ENCODE data around the gene C5orf47. TPM values are rescaled to one million over a fixed set of nuclear protein-coding genes. Genes with fewer than 3 reads are reported as not detected.

C5orf47 gene
- total RNA-seq, 2 experiments from 2014 or later: not detected

DNA sequence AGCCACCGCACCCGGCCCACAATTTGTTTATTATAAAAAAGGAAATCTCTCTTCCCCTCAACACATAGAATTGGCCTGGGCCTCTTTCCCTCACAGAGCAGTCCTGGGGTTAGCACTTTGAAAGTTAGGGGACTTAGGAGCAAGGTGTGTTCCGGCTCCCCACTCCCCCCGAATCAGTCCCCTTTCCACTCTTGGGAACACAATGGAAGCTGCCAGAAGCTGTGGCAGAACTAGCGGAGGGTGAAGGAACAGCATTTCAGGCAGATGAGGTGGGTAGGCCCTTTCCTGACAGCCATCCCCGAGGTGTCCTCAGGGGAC lies 16.4 kb upstream of the C5orf47 start:
- intact Hi-C loops (cut with DNase I, micrococcal nuclease): loop anchor here (2.0 to 10.0 kb wide), 3 partner anchors 54 to 208 kb away; no protein-coding TSS in a partner anchor
- Mint-ChIP-seq H3K9me3 (ENCODE audit: low read depth) (no peaks in the 10 kb centered on the region), H3K27me3 (peaks cover 5% of the 10 kb centered on the region), H3K27ac (no peak overlapping the region), H3K4me1 (peaks cover 8% of the 10 kb centered on the region), H3K36me3 (ENCODE audit: low read depth) (no peaks in the 10 kb centered on the region), H3K4me3 (peak overlapping the region; percentile 70)
- CTCF ChIA-PET: interaction anchor here (0.6 to 4.8 kb wide), 16 partner anchors 10 to 390 kb away, joined by 3 to 77 read pairs (median 4); partner anchors contain the start of genes BOD1 and CPEB4
- DNase-seq (no peak), ATAC-seq (no peak)
- POLR2A ChIA-PET: interaction anchor here (0.5 to 1.1 kb wide), 2 partner anchors 14 to 356 kb away, joined by 4 read pairs; partner anchors contain the start of gene BOD1

- ATAC-seq (peak; percentile 84), DNase-seq (peak; percentile 87)
- Mint-ChIP-seq H3K27me3 (peaks cover 5% of the 10 kb centered on the region), H3K36me3 (ENCODE audit: low read depth) (no peaks in the 10 kb centered on the region), H3K4me1 (peaks cover 8% of the 10 kb centered on the region), H3K4me3 (peak overlapping the region; percentile 70), H3K27ac (peak overlapping the region; percentile 29), H3K9me3 (ENCODE audit: low read depth) (no peaks in the 10 kb centered on the region)
- POLR2A ChIA-PET: interaction anchor here (1.1 kb wide), 1 partner anchor 357 kb away, joined by 4 read pairs; the partner anchor contains the start of gene BOD1
- CTCF ChIA-PET: interaction anchor here (0.6 to 4.8 kb wide), 20 partner anchors 10 to 390 kb away, joined by 3 to 77 read pairs (median 4); partner anchors contain the start of genes BOD1 and CPEB4
- intact Hi-C loops (cut with DNase I, micrococcal nuclease): loop anchor here (1.0 to 10.0 kb wide), 6 partner anchors 54 to 679 kb away; no protein-coding TSS in a partner anchor
Observed at GRCh38 chr5:173972925-173973615, 15.9 kb upstream of the C5orf47 start.

DNA sequence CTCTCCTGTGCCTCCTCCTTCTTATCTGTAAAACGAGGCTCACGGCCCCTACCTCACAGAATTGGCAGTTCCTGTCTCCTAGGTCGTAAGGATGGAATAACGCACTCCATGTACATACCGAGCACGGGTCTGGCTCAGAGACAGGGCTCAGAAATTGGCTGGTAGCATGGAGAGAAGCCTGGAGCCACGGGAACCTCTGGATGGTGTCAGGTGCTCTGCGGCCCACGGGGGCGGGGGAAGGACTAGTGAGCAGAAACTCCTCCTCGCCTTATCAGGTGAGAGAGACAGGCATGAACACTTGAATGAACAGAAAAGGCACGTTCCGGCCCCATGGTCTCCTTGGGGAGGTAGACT lies 15.4 kb upstream of the C5orf47 start:
- ChIA-PET CTCF (interaction anchor here (0.7 to 4.8 kb wide), 17 partner anchors 11 to 391 kb away, joined by 3 to 77 read pairs (median 4); partner anchors contain the start of gene BOD1), POLR2A (no interaction called here)
- Mint-ChIP-seq H3K27ac (no peak overlapping the region), H3K27me3 (peaks cover 7% of the 10 kb centered on the region), H3K36me3 (ENCODE audit: low read depth) (no peaks in the 10 kb centered on the region), H3K9me3 (ENCODE audit: low read depth) (no peaks in the 10 kb centered on the region), H3K4me3 (peak overlapping the region; percentile 70), H3K4me1 (peaks cover 8% of the 10 kb centered on the region)
- peak; percentile 39 for DNase-seq
- intact Hi-C loops (cut with DNase I, micrococcal nuclease): loop anchor here (1.0 to 10.0 kb wide), 6 partner anchors 55 to 679 kb away; no protein-coding TSS in a partner anchor
- peak; percentile 53 for ATAC-seq

DNA sequence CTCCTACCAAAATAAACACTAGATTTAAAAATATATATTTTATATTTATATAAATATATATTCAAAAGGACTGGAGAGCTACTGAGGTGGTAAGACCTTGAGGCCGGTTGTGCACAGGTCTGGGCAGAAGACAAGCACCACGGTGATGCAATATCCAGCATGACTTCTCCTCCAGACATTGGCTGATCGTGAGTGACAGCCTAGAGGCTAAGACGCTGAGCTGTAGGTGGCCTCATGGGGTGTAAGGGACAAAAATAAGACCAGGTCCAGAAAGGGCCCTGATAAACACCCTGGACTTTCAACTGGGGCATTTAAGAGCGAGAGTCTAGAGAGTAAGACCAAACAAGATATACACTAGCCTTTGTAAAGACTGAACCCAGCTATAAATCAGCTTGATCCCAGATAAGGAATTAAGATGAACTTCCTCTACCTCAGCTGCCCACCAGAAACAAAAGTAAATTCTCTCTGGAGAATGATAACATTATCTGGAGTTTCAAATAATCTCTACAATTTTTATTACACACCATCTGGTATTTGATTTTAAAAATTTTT lies 14.2 kb upstream of the C5orf47 start:
- CTCF ChIA-PET: interaction anchor here (0.7 to 4.8 kb wide), 6 partner anchors 9 to 392 kb away, joined by 3 to 77 read pairs (median 5); partner anchors contain the start of gene BOD1
- POLR2A ChIA-PET: no interaction called here

DNA sequence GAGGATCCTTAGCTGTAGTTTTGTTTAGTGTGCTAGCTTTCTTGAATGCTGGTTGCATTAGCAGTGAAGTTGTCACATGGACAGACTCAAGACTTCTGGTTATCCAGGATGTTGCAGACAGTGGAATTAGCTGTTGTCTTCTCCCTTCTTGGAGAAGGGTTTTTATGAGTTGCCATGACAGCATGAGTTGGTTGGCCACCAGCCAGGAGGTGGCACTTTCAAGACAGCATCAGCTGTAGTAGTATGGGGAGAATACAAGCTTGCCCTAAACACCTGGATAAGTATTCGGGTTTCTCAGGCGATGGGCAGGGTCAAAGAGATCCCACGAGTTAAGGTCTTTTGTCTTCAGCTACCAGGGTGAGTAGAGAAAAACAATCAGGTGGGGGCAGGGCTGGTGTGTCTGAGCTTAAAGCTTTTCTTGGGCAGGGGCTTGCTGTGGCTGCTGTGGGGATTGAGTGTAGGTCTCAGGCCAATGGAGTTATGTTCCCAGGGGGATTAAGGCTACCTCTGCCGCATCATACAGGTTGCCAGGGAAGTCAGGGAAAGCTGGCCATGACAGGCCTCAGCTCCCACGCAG lies 7.7 kb upstream of the C5orf47 start:
- H3K27me3 Mint-ChIP-seq: peaks cover 27% of the 10 kb centered on the region

More for the DNA sequence above, 14.2 kb upstream of the C5orf47 start:
- intact Hi-C loops (cut with DNase I, micrococcal nuclease): loop anchor here (10.0 kb wide), 2 partner anchors 190 to 210 kb away; no protein-coding TSS in a partner anchor
- Mint-ChIP-seq H3K9me3 (ENCODE audit: low read depth) (no peaks in the 10 kb centered on the region), H3K36me3 (ENCODE audit: low read depth) (no peaks in the 10 kb centered on the region), H3K4me3 (no peak overlapping the region), H3K4me1 (peaks cover 8% of the 10 kb centered on the region), H3K27me3 (peaks cover 13% of the 10 kb centered on the region), H3K27ac (no peak overlapping the region)
- ATAC-seq: no peak
- DNase-seq: no peak

GRCh38 chr5:173984218-173984617 lies 4.8 kb upstream of the C5orf47 start:
- peaks cover 22% of the 10 kb centered on the region for H3K27me3 Mint-ChIP-seq

More for the DNA sequence above, 7.7 kb upstream of the C5orf47 start:
- H3K4me3 Mint-ChIP-seq: no peak overlapping the region
- H3K27ac Mint-ChIP-seq: no peak overlapping the region
- DNase-seq (no peak), ATAC-seq (no peak)
- no peaks in the 10 kb centered on the region for H3K9me3 Mint-ChIP-seq (ENCODE audit: low read depth)
- intact Hi-C loops (cut with DNase I, micrococcal nuclease): no loop called here
- no peaks in the 10 kb centered on the region for H3K36me3 Mint-ChIP-seq (ENCODE audit: low read depth)
- H3K4me1 Mint-ChIP-seq: no peaks in the 10 kb centered on the region
- POLR2A ChIA-PET: no interaction called here
- CTCF ChIA-PET: no interaction called here

DNA sequence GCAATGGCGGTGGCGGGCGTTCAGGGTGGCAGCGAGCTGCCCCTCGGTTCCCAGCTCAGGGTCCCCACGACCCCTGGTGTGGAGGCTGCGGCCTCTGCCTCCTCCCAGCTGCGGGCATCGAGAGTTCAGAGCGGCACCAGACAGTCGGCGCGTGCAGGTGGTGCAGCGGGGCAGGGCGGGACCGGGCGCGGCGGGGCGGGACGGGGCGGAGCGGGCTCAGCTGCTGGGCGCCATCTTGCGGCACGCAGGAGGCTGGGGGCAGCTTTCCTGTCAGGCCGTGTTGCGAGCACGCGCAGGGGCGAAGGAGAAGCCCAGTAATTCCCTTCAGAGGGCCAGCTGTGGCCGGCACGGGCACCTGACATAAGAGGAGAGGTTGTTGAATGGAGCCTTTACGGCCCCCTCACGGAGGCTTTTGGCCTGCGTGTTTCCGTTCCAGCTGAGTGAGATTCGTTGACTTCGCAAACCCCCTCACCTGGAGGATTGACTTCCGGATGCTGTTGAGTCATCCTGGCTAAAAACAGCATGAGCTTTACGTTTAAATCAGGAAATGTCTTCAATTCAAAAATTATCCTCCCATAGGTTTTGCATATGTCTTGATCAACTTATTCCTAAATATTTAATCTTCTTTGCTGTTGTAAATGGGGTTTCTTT lies 587 bp downstream of the C5orf47 start:
- Mint-ChIP-seq H3K9me3 (ENCODE audit: low read depth) (no peaks in the 10 kb centered on the region), H3K4me3 (no peak overlapping the region), H3K27ac (no peak overlapping the region), H3K4me1 (no peaks in the 10 kb centered on the region), H3K27me3 (peaks cover 8% of the 10 kb centered on the region), H3K36me3 (ENCODE audit: low read depth) (no peaks in the 10 kb centered on the region)
- DNase-seq (no peak), ATAC-seq (no peak)
- intact Hi-C loops (cut with DNase I, micrococcal nuclease): no loop called here
- ChIA-PET POLR2A (no interaction called here), CTCF (no interaction called here)

More at GRCh38 chr5:173984218-173984617, 4.8 kb upstream of the C5orf47 start:
- ATAC-seq: no peak
- intact Hi-C loops (cut with DNase I, micrococcal nuclease): no loop called here
- no peak for DNase-seq
- Mint-ChIP-seq H3K4me1 (no peaks in the 10 kb centered on the region), H3K27ac (no peak overlapping the region), H3K4me3 (no peak overlapping the region), H3K36me3 (ENCODE audit: low read depth) (no peaks in the 10 kb centered on the region), H3K9me3 (ENCODE audit: low read depth) (no peaks in the 10 kb centered on the region)
- ChIA-PET CTCF (interaction anchor here (1.3 kb wide), 1 partner anchor 10 kb away, joined by 3 read pairs; no protein-coding TSS in a partner anchor), POLR2A (no interaction called here)

DNA sequence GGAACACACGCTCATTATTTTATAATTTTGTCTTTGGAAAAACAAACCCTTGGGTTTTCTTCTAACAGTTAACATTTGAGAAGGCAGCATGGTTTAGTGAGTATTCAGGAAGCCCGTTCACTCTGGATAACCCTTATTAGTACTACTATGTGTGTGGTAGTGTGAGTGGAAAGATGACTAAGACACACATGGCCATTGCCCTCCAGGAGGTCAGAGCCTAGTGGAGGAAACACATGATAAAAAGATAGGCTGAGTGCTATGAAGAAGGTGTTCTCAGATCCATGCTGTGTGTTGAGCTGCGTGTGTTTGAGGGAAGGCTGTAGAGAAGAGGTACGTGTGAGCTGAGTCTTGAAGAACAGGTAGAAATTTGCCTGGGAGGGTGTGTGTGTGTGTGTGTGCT lies 8.4 kb downstream of the C5orf47 start:
- ChIA-PET POLR2A (no interaction called here), CTCF (interaction anchor here (0.7 kb wide), 1 partner anchor 74 kb away, joined by 3 read pairs; no protein-coding TSS in a partner anchor)
- intact Hi-C loops (cut with DNase I, micrococcal nuclease): no loop called here
- ATAC-seq: no peak
- peaks cover 27% of the 10 kb centered on the region for H3K27me3 Mint-ChIP-seq
- no peak overlapping the region for H3K4me3 Mint-ChIP-seq
- H3K4me1 Mint-ChIP-seq: no peaks in the 10 kb centered on the region
- H3K27ac Mint-ChIP-seq: no peak overlapping the region
- no peaks in the 10 kb centered on the region for H3K9me3 Mint-ChIP-seq (ENCODE audit: low read depth)
- no peaks in the 10 kb centered on the region for H3K36me3 Mint-ChIP-seq (ENCODE audit: low read depth)
- DNase-seq: no peak

DNA sequence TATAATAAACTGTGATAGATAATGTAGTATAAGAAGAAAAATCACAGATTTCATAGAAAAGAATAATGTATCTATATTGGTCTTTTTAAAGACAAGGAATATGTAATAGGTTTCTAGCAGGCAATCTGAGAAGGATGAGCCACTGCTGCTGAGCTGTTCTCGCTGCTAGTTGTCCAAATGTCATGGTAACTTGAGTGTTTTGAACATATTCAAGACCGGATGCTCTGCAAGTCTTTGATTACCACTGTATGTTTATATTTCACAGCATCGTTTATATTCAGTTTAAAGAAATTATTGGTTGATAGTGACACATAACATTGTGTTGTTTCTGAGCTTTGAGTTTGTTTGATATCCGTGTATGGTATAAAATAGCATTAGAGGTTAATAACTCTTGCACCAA lies 9.6 kb downstream of the C5orf47 start:
- Mint-ChIP-seq H3K27ac (no peak overlapping the region), H3K4me1 (peaks cover 1% of the 10 kb centered on the region), H3K4me3 (no peak overlapping the region), H3K36me3 (ENCODE audit: low read depth) (no peaks in the 10 kb centered on the region), H3K9me3 (ENCODE audit: low read depth) (no peaks in the 10 kb centered on the region), H3K27me3 (peaks cover 31% of the 10 kb centered on the region)
- ChIA-PET CTCF (no interaction called here), POLR2A (no interaction called here)
- DNase-seq (no peak), ATAC-seq (no peak)
- intact Hi-C loops (cut with DNase I, micrococcal nuclease): no loop called here

DNA sequence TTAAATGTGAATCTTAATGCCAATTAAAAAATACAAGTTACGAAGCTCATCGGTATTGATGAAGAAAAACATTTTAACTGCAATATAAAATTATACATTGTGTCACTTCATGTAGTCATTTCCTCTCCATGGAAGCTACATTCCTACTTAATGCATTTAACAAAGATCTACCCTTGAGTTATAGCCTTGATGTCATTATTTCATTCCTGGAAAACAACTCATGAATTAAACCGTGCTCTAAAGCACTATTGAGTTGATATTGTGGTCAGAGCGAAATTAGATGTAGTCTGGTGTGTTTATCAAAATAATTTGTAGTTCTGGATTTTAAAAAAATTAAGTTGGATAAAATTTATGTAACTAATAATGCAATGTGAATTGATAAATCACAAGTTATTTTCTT lies 11.1 kb downstream of the C5orf47 start:
- intact Hi-C loops (cut with DNase I, micrococcal nuclease): no loop called here

GRCh38 chr5:174003795-174004194 lies 14.8 kb downstream of the C5orf47 start:
- Mint-ChIP-seq H3K4me3 (no peak overlapping the region), H3K27ac (no peak overlapping the region), H3K36me3 (ENCODE audit: low read depth) (no peaks in the 10 kb centered on the region), H3K4me1 (peaks cover 5% of the 10 kb centered on the region), H3K9me3 (ENCODE audit: low read depth) (no peaks in the 10 kb centered on the region), H3K27me3 (peaks cover 15% of the 10 kb centered on the region)
- DNase-seq: peak; percentile 11
- peak; percentile 66 for ATAC-seq
- intact Hi-C loops (cut with DNase I, micrococcal nuclease): no loop called here
- ChIA-PET CTCF (no interaction called here), POLR2A (no interaction called here)

More for the DNA sequence above, 11.1 kb downstream of the C5orf47 start:
- peaks cover 29% of the 10 kb centered on the region for H3K27me3 Mint-ChIP-seq
- DNase-seq (no peak), ATAC-seq (no peak)
- no peak overlapping the region for H3K27ac Mint-ChIP-seq
- H3K36me3 Mint-ChIP-seq (ENCODE audit: low read depth): no peaks in the 10 kb centered on the region
- H3K9me3 Mint-ChIP-seq (ENCODE audit: low read depth): no peaks in the 10 kb centered on the region
- POLR2A ChIA-PET: no interaction called here
- no peak overlapping the region for H3K4me3 Mint-ChIP-seq
- peaks cover 5% of the 10 kb centered on the region for H3K4me1 Mint-ChIP-seq
- CTCF ChIA-PET: no interaction called here

Measured in activated CD4-positive, alpha-beta T cell treated with anti-CD3 and anti-CD28 coated beads for 36 hours (primary cell).